HG03565 (cell line): ENCODE data around the gene PCGF6.
"Not testable (repeated sequence)": the region's sequence is repeated elsewhere in the genome, so short reads cannot be mapped to it uniquely, and the experiment has no call there.

Source experiments
- ATAC-seq: cut with Tn5 transposase; IDR thresholded peaks from one replicate; pipeline ENCODE4 v1.9.1; 2021; ENCODE audit warnings: mild to moderate bottlenecking, moderate library complexity; ENCODE audit not compliant: unreplicated experiment

PCGF6 gene

DNA sequence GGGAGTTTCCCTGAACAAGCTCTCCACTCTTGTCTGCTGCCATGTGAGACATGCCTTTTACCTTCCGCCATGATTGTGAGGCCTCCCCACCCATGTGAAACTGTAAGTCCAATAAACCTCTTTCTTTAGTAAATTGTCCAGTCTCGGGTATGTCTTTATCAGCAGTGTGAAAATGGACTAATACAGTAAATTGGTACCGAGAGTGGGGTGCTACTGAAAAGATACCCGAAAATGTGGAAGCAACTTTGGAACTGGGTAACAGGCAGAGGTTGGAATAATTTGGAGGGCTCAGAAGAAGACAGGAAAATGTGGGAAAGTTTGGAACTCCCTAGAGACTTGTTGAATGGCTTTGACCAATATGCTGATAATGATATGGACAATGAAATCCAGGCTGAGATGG, 92.0 kb downstream of the PCGF6 start:
- ATAC-seq, result not testable (repeated sequence)

DNA sequence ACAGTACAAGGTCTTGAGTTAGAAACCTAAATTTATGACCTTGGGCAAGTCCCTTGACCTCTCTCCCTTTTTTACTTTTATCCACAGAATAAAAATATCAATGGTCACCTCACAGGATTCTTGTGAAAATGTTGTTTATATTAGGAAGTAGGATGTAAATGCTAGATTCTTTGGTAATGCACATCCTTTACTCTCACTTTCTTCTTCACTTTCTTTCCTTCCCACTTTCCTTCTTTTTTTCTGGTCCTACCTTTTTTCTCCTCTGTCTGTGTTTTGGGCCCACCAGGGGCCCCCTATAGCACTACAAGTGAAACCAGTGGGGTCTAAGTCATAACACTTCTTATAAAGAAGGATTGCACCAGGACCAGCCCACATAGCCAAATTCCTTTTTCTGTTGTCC, 93.1 kb downstream of the PCGF6 start:
- no peak for ATAC-seq

DNA sequence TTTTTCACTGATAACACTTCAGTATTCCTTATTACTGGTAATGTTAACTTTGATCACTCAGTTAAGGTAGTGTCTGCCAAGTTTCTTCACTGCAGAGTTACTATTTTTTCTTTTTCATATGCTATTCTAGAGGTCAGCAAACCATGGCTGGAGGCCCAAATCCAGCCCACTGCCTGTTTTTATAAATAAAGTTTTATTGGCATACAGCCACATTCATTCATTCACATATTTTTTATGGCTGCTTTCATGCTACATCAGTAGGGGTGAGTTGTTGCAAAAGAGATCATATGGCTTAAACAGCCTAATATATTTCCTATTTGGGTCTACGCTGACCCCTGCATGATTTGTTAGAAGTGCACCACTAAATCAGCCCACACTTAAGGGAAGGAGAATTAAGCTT, 94.3 kb downstream of the PCGF6 start:
- ATAC-seq, result no peak

DNA sequence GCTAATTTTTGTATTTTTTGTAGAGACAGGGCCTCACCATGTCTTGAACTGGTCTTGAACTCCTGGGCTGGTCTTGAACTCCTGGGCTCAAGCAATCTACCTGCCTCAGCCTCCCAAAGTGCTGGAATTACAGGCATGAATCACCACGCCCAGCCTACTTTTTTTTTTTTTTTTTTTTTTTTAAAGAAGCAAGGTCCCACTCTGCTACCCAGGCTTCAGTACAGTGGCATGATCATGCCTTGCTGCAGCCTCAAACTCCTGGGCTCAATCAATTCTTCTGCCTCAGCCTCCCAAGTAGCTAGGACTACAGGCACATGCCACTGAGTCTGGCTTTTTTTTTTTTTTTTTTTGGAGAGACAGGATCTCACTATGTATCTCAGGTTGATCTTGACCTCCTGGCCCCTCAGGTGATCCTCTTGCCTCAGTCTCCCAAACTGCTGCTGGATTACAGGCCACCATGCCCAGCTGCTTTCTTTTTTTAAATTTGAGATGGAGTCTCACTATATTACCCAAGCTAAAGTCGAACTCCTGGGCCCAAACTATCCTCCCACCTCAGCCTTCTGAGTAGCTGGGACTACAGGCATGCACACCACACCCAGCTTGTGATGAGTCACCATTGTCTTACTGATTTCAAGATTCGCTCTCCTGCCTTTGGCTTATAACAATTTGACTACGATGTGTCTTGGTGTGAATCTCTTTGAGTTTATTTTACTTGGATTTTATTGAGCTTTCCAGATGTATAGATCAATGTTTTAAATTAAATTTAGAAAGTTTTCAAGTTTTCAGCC, 96.2 kb downstream of the PCGF6 start:
- ATAC-seq, result no peak

DNA sequence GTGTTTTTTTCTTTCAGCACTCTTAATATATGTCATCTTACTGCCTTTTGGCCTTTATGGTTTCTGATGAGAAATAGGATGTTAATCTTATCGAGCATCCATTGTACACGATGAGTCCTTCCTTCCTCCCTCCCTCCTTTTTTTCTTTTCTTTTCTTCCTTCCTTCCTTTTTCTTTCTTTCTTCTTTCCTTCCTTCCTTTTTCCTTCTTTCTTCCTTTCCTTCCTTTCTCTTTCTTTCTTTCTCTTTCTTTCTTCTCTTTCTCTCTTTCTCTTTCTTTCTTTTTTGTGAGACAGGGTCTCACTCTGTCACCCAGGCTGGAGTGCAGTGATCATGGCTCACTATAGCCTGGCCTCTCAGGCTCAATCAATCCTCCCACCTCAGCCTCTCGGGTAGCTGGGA, 96.8 kb downstream of the PCGF6 start:
- ATAC-seq, result no peak
